Measurements from ENCODE around the gene SIGLEC1.
A peak's percentile ranks its signal among the peaks of the same experiment; 100 is the strongest.

The SIGLEC1 gene

GRCh38 chr20:3712279-3712873 is at the start of gene SIGLEC1:
SIGLEC1 (minus strand) TSS chr20:3712600; CDS start chr20:3707128, 5,472 bp downstream.
- no peak for FAIRE-seq
- DNase-seq (ENCODE audit: insufficient read length, low spot score), result no peak

- DNase-seq (ENCODE audit: insufficient read length, low spot score), result no peak
- peak; percentile 86 for FAIRE-seq
Observed at GRCh38 chr20:3760655-3761348, 48.4 kb upstream of the SIGLEC1 start.

- FAIRE-seq, result no peak
- DNase-seq (ENCODE audit: insufficient read length, low spot score), result no peak
Observed at GRCh38 chr20:3759884-3760283, 47.5 kb upstream of the SIGLEC1 start.

- FAIRE-seq, result no peak
Observed at GRCh38 chr20:3759316-3759823, 47.0 kb upstream of the SIGLEC1 start.

GRCh38 chr20:3758566-3758965 is 46.2 kb upstream of the SIGLEC1 start:
- no peak for FAIRE-seq
- DNase-seq (ENCODE audit: insufficient read length, low spot score), result no peak

More at GRCh38 chr20:3759316-3759823, 47.0 kb upstream of the SIGLEC1 start:
- DNase-seq (ENCODE audit: insufficient read length, low spot score), result no peak

GRCh38 chr20:3757268-3757667 is 44.9 kb upstream of the SIGLEC1 start:
- FAIRE-seq (no peak), DNase-seq (ENCODE audit: insufficient read length, low spot score) (no peak)

- DNase-seq (ENCODE audit: insufficient read length, low spot score), result no peak
Observed at GRCh38 chr20:3755814-3756480, 43.5 kb upstream of the SIGLEC1 start.

GRCh38 chr20:3755269-3755668 is 42.9 kb upstream of the SIGLEC1 start:
- DNase-seq (ENCODE audit: insufficient read length, low spot score) (no peak), FAIRE-seq (no peak)

More at GRCh38 chr20:3755814-3756480, 43.5 kb upstream of the SIGLEC1 start:
- no peak for FAIRE-seq

- FAIRE-seq (no peak), DNase-seq (ENCODE audit: insufficient read length, low spot score) (no peak)
Observed at GRCh38 chr20:3754276-3754630, 41.9 kb upstream of the SIGLEC1 start.

GRCh38 chr20:3753501-3754275 is 41.3 kb upstream of the SIGLEC1 start:
- FAIRE-seq, result no peak

GRCh38 chr20:3753098-3753497 is 40.7 kb upstream of the SIGLEC1 start:
- peak; percentile 91 for DNase-seq (ENCODE audit: insufficient read length, low spot score)
- peak; percentile 91 for FAIRE-seq

More at GRCh38 chr20:3753501-3754275, 41.3 kb upstream of the SIGLEC1 start:
- DNase-seq (ENCODE audit: insufficient read length, low spot score), result no peak

- FAIRE-seq, result no peak
- no peak for DNase-seq (ENCODE audit: insufficient read length, low spot score)
Observed at GRCh38 chr20:3752386-3752759, 40.0 kb upstream of the SIGLEC1 start.

GRCh38 chr20:3751675-3752385 is 39.4 kb upstream of the SIGLEC1 start:
- DNase-seq (ENCODE audit: insufficient read length, low spot score) (no peak), FAIRE-seq (no peak)

- DNase-seq (ENCODE audit: insufficient read length, low spot score) (no peak), FAIRE-seq (no peak)
Observed at GRCh38 chr20:3751305-3751674, 38.9 kb upstream of the SIGLEC1 start.

GRCh38 chr20:3749689-3750531 is 37.5 kb upstream of the SIGLEC1 start:
- FAIRE-seq (no peak), DNase-seq (ENCODE audit: insufficient read length, low spot score) (peak; percentile 75)

GRCh38 chr20:3749087-3749688 is 36.8 kb upstream of the SIGLEC1 start:
- no peak for DNase-seq (ENCODE audit: insufficient read length, low spot score)
- no peak for FAIRE-seq

- DNase-seq (ENCODE audit: insufficient read length, low spot score), result no peak
- FAIRE-seq, result no peak
Observed at GRCh38 chr20:3748073-3748472, 35.7 kb upstream of the SIGLEC1 start.

- FAIRE-seq (no peak), DNase-seq (ENCODE audit: insufficient read length, low spot score) (no peak)
Observed at GRCh38 chr20:3747471-3747870, 35.1 kb upstream of the SIGLEC1 start.

GRCh38 chr20:3745686-3746173 is 33.3 kb upstream of the SIGLEC1 start:
- FAIRE-seq (no peak), DNase-seq (ENCODE audit: insufficient read length, low spot score) (no peak)

Measured in GM19239 (cell line).